Measurements from ENCODE around the gene RNF141. TPM values are rescaled to one million over a fixed set of nuclear protein-coding genes. Genes with fewer than 3 reads are reported as not detected.

Gene RNF141
- total RNA-seq, 2 experiments from 2014 or later = 19.4 to 20.8 TPM

- CTCF ChIA-PET = interaction anchor here (1.5 kb wide), 1 partner anchor 92 kb away, joined by 5 read pairs; no protein-coding TSS in a partner anchor
- POLR2A ChIA-PET = interaction anchor here (1.0 to 1.4 kb wide), 2 partner anchors 8 to 11 kb away, joined by 3 read pairs; no protein-coding TSS in a partner anchor
- peaks cover 18% of the 10 kb centered on the region for H3K36me3 Mint-ChIP-seq (ENCODE audit: low read depth)
- no peak for DNase-seq
- intact Hi-C loops (cut with micrococcal nuclease) = no loop called here
- no peaks in the 10 kb centered on the region for H3K4me1 Mint-ChIP-seq (ENCODE audit: low read depth)
- no peak for ATAC-seq
- H3K9me3 Mint-ChIP-seq = no peaks in the 10 kb centered on the region
- no peak for TF ChIP-seq CTCF (IDR thresholded peaks at IDR 0.05)
- H3K4me3 Mint-ChIP-seq = no peak overlapping the region
- H3K27me3 Mint-ChIP-seq = no peaks in the 10 kb centered on the region
- H3K27ac Mint-ChIP-seq = no peak overlapping the region
Measured at GRCh38 chr11:10505278-10506007, 35.5 kb downstream of the RNF141 start.

DNA sequence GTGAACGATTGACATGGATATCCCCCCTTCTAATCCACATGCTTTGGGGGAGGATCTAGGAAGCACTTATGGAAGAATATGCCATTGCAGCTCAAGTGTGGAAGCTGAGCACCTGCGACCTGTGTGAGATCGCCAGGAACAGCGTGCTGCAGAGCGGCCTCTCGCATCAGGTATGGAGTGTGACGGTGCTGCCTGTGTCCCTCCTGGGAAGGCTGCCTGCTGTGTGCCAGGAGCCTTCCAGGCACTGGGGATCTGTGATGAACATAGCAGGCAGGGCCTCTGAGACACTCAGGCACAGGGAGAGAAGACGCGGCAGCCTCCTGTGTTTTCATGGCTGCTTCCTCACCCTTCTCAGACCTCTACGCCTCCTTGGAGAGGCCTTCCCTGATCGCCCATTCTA lies 36.5 kb downstream of the RNF141 start:
- Mint-ChIP-seq H3K27me3 (no peaks in the 10 kb centered on the region), H3K27ac (no peak overlapping the region), H3K9me3 (no peaks in the 10 kb centered on the region), H3K4me3 (no peak overlapping the region), H3K4me1 (ENCODE audit: low read depth) (no peaks in the 10 kb centered on the region), H3K36me3 (ENCODE audit: low read depth) (peaks cover 26% of the 10 kb centered on the region)
- no peak for TF ChIP-seq CTCF (IDR thresholded peaks at IDR 0.05)
- intact Hi-C loops (cut with micrococcal nuclease) = no loop called here
- ChIA-PET POLR2A (interaction anchor here (1.0 to 1.4 kb wide), 2 partner anchors 9 to 12 kb away, joined by 3 read pairs; no protein-coding TSS in a partner anchor), CTCF (interaction anchor here (1.5 kb wide), 1 partner anchor 91 kb away, joined by 5 read pairs; no protein-coding TSS in a partner anchor)
- DNase-seq = no peak
- ATAC-seq = no peak

DNA sequence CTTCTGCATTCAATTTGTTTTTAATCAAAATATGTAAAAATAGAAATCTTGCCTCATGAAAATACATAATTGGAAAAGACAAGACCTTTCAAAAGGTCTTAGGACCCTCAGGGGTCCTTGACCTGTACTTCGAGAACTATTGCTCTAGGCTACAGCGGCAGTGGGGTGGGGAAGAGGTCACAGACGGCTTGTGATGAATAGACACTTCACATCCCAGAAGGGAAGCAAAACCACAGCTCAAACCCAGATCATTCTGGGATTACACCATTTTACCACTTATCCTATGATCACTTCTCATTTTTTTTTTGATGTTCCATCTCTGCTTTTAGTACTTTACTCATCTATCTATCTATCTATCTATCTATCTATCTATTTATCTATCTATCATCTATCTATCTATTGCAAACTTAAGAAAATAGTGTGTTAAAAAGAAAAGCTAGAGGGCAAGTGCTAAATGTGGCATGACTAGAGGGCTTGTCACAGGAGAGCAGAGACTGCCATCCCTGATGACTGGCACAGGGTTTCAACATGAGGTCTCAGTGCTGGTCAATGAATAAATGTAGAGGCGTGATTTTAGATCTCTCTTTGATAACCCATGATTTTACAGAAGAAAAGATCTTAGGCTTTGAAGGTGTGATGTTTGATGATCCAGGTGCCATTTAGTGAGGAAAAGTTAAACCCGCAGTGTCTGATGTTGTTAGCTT lies 37.1 kb downstream of the RNF141 start:
- H3K36me3 Mint-ChIP-seq (ENCODE audit: low read depth) = peaks cover 26% of the 10 kb centered on the region
- H3K27me3 Mint-ChIP-seq = no peaks in the 10 kb centered on the region
- ATAC-seq (no peak), DNase-seq (no peak)
- no peak overlapping the region for H3K27ac Mint-ChIP-seq
- intact Hi-C loops (cut with micrococcal nuclease) = no loop called here
- ChIA-PET CTCF (interaction anchor here (0.8 to 1.5 kb wide), 2 partner anchors 91 to 98 kb away, joined by 4 to 5 read pairs; no protein-coding TSS in a partner anchor), POLR2A (interaction anchor here (1.0 to 1.4 kb wide), 2 partner anchors 9 to 13 kb away, joined by 3 read pairs; no protein-coding TSS in a partner anchor)
- H3K4me3 Mint-ChIP-seq = no peak overlapping the region
- H3K4me1 Mint-ChIP-seq (ENCODE audit: low read depth) = no peaks in the 10 kb centered on the region
- no peak for TF ChIP-seq CTCF (IDR thresholded peaks at IDR 0.05)
- no peaks in the 10 kb centered on the region for H3K9me3 Mint-ChIP-seq

GRCh38 chr11:10503221-10503620 lies 37.8 kb downstream of the RNF141 start:
- H3K4me1 Mint-ChIP-seq (ENCODE audit: low read depth) = no peaks in the 10 kb centered on the region
- H3K9me3 Mint-ChIP-seq = no peaks in the 10 kb centered on the region
- DNase-seq (no peak), ATAC-seq (no peak)
- peaks cover 27% of the 10 kb centered on the region for H3K36me3 Mint-ChIP-seq (ENCODE audit: low read depth)
- ChIA-PET POLR2A (interaction anchor here (1.0 kb wide), 1 partner anchor 13 kb away, joined by 3 read pairs; no protein-coding TSS in a partner anchor), CTCF (interaction anchor here (0.8 to 1.4 kb wide), 2 partner anchors 38 to 97 kb away, joined by 4 to 5 read pairs; partner anchors contain the start of gene RNF141)
- TF ChIP-seq CTCF (IDR thresholded peaks at IDR 0.05) = no peak
- intact Hi-C loops (cut with micrococcal nuclease) = no loop called here
- H3K4me3 Mint-ChIP-seq = no peak overlapping the region
- no peaks in the 10 kb centered on the region for H3K27me3 Mint-ChIP-seq
- H3K27ac Mint-ChIP-seq = no peak overlapping the region
